Measurements from ENCODE around the gene TNS2.

The TNS2 gene

DNA sequence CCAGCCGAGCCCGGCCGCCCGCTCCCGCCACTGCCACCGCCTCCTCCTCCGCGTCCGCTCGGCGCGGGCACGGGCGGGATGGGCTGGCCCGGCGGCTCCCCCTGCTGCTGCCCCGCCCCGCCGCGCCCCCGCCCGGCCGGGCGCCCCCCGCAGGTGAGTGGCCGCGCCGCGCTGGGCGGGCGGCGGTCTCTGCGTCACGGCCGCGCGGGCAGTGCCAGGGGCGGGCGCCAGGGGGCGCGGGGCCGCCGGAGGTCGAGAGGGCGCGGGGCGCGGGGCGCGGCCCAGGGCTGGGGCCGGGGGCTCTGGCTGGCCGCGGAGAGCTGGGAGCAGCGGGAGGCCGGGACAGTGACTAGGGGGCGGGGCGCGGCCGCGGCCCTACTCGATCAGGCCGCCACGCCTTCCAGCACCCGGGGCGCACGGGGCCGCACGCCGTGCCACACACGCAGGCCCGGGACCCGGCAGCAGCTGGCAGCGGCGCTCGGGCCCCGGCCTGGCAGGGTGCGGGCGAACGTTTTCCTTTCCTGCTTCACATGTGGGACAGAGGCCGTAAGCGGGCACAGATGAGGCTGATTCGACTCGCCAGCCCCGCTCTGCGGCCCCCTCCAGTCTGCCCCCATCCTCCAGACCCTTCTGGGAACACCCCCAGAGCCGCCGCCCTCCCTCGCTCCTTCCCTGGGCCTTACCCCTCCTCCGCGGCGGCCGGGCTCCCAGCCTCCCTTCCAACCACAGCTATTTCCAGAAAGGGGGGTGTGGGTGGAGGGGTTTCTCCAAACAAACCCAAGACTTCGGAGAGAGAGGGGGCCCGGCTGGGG, 2.4 kb upstream of the TNS2 start:
- H3K9me3 ChIP-seq: no peaks in the 10 kb centered on the region
- peak; percentile 52 to 78 for DNase-seq (ENCODE audit: low spot score in 2 of 2)
- peak overlapping the region; percentile 11 for H3K4me3 ChIP-seq
- no peaks in the 10 kb centered on the region for H3K27me3 ChIP-seq (ENCODE audit: low read depth)
- peaks cover 6% of the 10 kb centered on the region; the same call in 1 of the 2 replicates for H3K36me3 ChIP-seq (replicated peaks)
- peaks cover 30% of the 10 kb centered on the region for H3K4me1 ChIP-seq
- in situ Hi-C loops (cut with MboI; ENCODE audit: low sequenced_read_pairs): no loop called here

DNA sequence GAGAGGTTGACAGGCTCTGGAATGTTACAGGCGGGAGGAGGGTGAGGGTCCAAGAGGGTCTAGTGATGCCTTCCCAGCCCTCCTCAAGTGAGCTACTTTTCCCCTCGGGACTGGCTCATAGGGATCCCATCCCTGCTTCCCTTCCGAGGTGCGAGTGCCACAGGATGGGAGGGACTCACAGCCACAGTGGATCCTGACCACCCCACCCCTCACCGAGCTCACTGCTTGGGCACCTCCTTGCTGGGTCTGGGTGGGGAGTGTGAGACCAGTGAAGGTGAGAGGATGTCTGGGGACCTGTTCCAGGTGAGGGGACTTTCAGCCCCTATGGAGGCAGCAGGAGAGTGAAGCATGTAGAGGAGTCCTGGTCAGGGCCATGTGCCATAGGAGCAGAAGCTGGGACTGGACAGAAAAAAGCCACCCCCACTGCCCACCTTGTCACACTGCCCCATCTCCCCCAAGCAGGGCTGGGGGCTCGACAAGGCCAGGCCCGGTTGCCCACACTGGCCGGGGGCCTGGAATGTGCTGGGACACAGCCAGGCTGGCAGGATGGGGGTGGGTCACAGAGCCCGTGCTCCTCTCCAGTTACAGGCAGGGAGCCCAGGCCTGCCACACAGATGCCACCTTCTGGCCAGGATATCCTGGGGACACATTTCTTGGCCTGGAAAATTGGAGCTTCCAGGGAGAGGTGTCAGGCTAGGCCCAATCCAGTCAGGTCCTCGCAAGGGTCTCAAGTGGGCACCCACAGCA, 1.7 kb upstream of the TNS2 start:
- in situ Hi-C loops (cut with MboI; ENCODE audit: low sequenced_read_pairs): no loop called here
- Histone ChIP-seq H3K9me3 (no peaks in the 10 kb centered on the region), H3K4me3 (peak overlapping the region; percentile 11; the same call in 1 of the 2 replicates), H3K27me3 (ENCODE audit: low read depth) (no peaks in the 10 kb centered on the region), H3K36me3 (replicated peaks) (no peaks in the 10 kb centered on the region), H3K4me1 (peaks cover 30% of the 10 kb centered on the region)
- DNase-seq (ENCODE audit: low spot score in 2 of 2): no peak

DNA sequence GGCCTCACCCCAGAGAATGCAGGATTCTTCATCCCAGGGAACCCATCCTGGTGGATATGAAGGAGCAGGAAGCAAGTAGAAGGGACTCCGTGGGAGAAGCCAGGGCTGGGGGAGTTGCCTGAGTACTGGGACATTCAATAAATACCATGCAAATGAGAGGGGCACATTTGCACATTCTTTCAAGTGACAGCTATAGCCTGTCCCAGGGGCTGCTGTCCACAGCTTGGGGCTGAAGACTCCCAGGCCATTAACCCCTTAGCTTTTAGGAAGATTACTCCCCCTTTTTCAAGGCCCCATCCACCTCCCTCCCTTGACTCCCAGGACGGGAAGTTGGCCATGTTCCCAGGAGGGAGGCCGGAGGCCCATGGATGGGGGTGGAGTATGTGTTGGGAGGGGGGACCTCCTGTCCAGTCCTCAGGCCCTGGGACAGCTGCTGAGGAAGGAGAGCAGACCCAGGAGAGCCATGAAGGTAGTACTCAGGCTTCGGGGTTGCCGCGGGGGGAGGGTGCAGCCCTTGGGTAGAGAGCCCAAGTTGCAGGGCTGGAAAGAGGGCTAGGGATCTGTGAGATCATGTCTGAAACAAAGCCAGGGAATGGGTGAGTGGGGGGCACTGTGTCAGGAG, 974 bp upstream of the TNS2 start:
- no peaks in the 10 kb centered on the region for H3K9me3 ChIP-seq
- H3K4me1 ChIP-seq: peaks cover 30% of the 10 kb centered on the region
- no peaks in the 10 kb centered on the region for H3K36me3 ChIP-seq (replicated peaks)
- H3K27me3 ChIP-seq (ENCODE audit: low read depth): no peaks in the 10 kb centered on the region
- in situ Hi-C loops (cut with MboI; ENCODE audit: low sequenced_read_pairs): no loop called here
- no peak overlapping the region for H3K4me3 ChIP-seq
- DNase-seq (ENCODE audit: low spot score in 2 of 2): peak; percentile 55 to 66

DNA sequence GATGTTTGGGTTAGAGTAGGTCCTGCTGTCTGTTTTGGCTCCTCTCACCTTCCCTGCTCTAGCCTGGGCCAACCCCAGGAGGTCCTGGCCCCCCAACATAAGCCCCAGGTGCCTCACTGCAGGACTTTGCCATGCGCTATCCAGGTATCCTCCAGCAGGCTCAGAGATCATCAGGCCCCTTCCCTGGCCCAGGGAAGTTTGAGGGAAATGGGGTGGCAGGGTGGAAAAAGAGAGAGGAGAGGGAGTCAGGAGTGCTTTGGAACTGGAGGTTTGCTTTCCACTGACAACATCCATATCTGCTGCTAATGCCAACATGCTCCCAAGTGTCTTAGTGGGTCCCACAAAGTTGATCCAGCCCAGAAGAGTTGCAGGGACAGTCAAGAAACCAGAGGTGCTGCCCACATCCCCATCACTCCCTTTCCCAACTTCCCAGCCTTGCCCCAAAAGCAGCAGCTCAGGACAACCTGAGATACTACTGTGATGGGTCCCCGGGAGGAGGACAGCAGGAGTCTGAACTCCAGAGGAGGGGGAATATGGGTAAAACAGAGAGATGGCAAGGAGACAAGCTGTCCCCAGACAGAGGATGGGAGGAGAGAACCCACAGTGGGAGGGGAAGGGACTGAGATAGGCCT, 677 bp downstream of the TNS2 start:
- Histone ChIP-seq H3K27me3 (ENCODE audit: low read depth) (no peaks in the 10 kb centered on the region), H3K9me3 (no peaks in the 10 kb centered on the region), H3K4me1 (peaks cover 30% of the 10 kb centered on the region), H3K4me3 (no peak overlapping the region), H3K36me3 (replicated peaks) (no peaks in the 10 kb centered on the region)
- DNase-seq (ENCODE audit: low spot score in 2 of 2): no peak
- in situ Hi-C loops (cut with MboI; ENCODE audit: low sequenced_read_pairs): no loop called here

DNA sequence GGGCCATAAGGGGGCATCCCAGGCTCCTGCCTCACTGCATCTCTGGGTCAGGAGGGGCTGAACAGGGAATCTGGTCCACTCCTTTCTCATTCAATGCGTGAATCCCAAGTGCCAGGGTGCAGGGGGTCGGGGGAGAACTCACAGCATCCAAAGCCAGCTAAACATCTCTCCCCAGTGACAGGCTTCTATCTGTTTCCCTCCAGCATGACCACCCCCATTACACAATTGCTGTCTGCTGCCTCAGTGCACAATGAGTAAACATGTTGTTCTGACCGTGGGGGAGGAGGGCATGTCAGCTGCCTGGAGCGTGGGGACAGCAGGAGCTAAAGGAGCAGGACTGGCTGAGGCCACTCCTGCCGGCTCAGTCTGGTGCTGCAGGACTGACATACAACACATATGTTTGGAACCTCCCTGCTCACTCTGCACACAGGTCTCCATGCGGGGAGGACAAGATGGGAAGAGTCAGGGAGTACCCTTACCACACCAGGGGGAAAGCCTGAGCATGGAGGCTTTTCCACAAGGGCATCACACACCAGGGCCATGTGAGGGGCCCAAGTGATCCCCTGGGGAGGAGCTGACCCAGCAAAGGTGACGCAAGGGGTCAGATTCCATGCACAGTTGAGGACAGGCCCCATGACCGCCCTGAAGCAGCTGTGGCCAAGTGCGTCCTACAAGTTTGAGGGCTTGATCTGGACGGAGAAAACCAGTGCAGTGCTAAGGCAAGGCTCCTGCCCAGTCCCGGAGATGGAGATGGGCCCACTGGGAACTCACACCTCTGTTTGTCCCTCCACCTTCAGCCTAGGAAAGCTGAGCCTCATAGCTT, 1.4 kb downstream of the TNS2 start:
- H3K27me3 ChIP-seq (ENCODE audit: low read depth): no peaks in the 10 kb centered on the region
- H3K4me1 ChIP-seq: peaks cover 26% of the 10 kb centered on the region
- no peaks in the 10 kb centered on the region for H3K9me3 ChIP-seq
- H3K36me3 ChIP-seq (replicated peaks): no peaks in the 10 kb centered on the region
- H3K4me3 ChIP-seq: no peak overlapping the region
- no peak for DNase-seq (ENCODE audit: low spot score in 2 of 2)
- in situ Hi-C loops (cut with MboI; ENCODE audit: low sequenced_read_pairs): no loop called here

DNA sequence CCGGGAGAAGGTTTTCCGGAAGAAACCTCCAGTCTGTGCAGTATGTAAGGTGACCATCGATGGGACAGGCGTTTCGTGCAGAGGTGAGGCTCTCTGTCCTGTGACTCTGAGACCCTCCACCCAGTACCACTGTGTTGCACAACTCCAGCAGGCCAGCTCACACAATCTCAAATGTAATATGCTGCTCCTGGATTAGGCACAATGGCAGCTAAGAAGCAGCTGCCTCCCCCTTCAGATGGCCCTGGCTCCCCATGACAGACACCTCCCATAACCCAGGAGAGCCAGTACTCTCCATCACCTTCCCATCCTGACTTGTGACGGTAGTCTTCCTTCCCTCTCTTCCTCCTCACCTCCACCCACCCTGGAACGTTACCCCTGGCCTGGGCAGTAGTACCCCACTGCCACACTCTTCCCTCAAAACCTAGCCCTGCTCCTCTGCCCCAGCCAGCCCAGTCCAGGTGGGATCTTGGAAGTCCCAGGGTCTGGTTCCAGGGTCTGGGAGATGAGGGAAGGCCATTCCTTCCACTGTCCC, 2.1 kb downstream of the TNS2 start:
- H3K9me3 ChIP-seq: no peaks in the 10 kb centered on the region
- no peak overlapping the region for H3K4me3 ChIP-seq
- peaks cover 23% of the 10 kb centered on the region for H3K4me1 ChIP-seq
- DNase-seq (ENCODE audit: low spot score in 2 of 2): no peak
- in situ Hi-C loops (cut with MboI; ENCODE audit: low sequenced_read_pairs): no loop called here
- H3K36me3 ChIP-seq (replicated peaks): no peaks in the 10 kb centered on the region
- no peaks in the 10 kb centered on the region for H3K27me3 ChIP-seq (ENCODE audit: low read depth)

DNA sequence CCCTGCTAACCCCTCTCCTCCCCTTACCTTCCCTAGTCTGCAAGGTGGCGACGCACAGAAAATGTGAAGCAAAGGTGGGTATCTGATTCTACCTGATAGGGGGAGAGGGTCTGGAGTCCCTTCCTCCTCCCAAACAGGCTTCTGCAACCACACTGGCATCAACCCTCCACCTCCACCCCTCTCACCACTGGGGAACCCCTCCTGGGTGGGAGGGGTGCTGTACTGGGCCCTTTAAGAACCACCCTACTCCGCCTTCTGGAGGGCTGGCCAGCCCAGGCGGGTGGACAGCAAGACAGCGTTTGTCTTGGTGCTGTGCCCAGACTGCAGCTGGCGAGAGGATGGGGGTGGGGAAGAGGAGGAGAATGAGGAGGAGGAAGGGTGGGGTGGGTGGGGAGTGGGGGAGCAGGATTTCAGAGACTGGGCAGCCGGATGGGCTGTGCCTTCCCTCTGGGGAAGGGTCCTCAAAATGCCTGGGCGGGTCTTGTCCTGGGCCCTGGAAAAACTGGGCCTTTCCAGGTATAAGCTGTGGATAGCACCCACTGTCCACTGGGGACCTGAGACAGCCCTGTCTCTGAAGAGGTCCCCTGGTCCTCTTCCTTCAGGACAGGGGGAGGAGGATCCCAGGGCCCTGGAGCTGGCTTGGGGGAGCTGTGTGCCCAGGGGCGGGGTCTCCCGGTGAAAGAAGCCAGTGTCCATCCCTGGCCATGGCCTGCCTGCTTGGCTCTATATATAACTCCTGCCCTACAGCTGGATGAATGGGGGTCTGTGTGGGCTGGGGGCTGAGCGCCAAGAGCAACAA, 2.8 kb downstream of the TNS2 start:
- Histone ChIP-seq H3K4me3 (no peak overlapping the region), H3K36me3 (replicated peaks) (no peaks in the 10 kb centered on the region), H3K27me3 (ENCODE audit: low read depth) (no peaks in the 10 kb centered on the region), H3K9me3 (no peaks in the 10 kb centered on the region), H3K4me1 (peaks cover 21% of the 10 kb centered on the region)
- no peak for DNase-seq (ENCODE audit: low spot score in 2 of 2)
- in situ Hi-C loops (cut with MboI; ENCODE audit: low sequenced_read_pairs): no loop called here

DNA sequence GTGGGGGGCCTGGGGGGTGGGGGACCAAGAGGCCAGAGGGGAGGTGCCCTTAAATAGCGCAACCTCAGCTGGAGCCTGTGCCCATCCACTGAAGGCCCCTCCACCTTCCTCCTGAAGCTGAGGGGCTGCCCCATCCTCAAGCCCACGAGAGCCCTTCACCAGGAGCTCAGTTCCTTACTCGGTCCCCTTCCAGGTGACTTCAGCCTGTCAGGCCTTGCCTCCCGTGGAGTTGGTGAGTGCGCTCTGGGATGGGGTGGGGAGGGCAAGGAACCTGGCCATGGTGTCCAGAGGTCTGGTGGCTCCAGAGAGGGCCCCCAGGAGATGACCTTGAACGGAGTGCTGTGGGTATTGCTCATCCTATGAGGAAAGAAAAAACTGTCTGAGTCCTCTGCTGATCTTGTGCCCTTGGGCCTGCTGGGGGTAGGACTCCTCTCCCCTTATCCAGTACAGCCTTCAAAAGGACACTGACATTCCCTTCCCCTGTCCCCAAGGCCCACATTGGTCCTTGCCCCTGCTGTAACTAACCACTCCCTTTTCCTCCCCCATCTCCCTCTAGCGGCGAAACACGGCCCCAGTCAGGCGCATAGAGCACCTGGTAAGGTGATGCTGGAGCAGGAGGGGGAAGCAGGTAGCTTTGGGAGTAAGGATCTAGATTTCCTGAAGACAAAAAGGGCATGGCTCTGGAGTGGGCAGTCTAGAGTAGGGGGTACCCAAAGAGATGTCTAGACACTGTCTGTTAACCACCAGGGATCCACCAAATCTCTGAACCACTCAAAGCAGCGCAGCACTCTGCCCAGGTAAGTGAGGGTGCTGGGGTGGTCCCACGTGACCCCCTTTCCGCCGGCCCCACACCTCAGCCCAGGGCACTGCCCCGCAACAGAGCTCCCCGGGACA, 3.6 kb downstream of the TNS2 start:
- peak in 1 of 2 experiments; percentile 72 for DNase-seq (ENCODE audit: low spot score in 2 of 2)
- in situ Hi-C loops (cut with MboI; ENCODE audit: low sequenced_read_pairs): no loop called here
- no peaks in the 10 kb centered on the region for H3K27me3 ChIP-seq (ENCODE audit: low read depth)
- H3K4me1 ChIP-seq: peaks cover 13% of the 10 kb centered on the region
- H3K9me3 ChIP-seq: no peaks in the 10 kb centered on the region
- peak overlapping the region; percentile 81 for H3K4me3 ChIP-seq
- no peaks in the 10 kb centered on the region for H3K36me3 ChIP-seq (replicated peaks)

DNA sequence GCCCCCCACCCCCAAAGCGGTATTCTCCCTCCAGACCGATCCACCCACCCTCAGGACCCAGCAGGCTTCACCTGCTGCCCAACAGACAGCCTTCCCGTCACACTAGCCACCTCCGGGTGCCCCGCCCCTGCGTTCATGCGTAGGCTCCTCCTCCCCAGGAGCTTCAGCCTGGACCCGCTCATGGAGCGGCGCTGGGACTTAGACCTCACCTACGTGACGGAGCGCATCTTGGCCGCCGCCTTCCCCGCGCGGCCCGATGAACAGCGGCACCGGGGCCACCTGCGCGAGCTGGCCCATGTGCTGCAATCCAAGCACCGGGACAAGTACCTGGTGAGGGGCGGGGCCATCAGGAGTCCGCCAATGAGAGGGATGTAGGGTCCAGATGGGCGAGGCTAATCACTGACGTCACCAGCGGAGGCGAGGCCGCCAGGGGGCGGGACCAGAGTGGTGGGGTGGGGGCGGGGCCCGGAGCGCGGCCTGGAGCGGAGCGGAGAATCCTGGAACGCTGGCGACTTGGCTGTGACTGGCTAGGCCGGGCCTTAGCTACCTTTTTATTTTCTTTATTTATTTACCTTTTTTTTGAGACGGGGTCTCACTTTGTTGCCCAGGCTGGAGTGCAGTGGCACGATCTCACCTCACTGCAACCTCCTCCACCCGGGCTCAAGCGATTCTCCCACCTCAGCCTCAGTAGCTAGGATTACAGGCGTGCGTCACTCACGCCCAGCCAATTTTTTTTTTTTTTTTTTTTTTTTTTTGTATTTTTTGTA, 4.4 kb downstream of the TNS2 start:
- Histone ChIP-seq H3K9me3 (no peaks in the 10 kb centered on the region), H3K4me1 (peaks cover 5% of the 10 kb centered on the region), H3K36me3 (replicated peaks) (no peaks in the 10 kb centered on the region), H3K27me3 (ENCODE audit: low read depth) (peaks cover 2% of the 10 kb centered on the region; the same call in 1 of the 2 replicates), H3K4me3 (peak overlapping the region; percentile 81)
- in situ Hi-C loops (cut with MboI; ENCODE audit: low sequenced_read_pairs): no loop called here
- DNase-seq (ENCODE audit: low spot score in 2 of 2): peak; percentile 91 to 98

DNA sequence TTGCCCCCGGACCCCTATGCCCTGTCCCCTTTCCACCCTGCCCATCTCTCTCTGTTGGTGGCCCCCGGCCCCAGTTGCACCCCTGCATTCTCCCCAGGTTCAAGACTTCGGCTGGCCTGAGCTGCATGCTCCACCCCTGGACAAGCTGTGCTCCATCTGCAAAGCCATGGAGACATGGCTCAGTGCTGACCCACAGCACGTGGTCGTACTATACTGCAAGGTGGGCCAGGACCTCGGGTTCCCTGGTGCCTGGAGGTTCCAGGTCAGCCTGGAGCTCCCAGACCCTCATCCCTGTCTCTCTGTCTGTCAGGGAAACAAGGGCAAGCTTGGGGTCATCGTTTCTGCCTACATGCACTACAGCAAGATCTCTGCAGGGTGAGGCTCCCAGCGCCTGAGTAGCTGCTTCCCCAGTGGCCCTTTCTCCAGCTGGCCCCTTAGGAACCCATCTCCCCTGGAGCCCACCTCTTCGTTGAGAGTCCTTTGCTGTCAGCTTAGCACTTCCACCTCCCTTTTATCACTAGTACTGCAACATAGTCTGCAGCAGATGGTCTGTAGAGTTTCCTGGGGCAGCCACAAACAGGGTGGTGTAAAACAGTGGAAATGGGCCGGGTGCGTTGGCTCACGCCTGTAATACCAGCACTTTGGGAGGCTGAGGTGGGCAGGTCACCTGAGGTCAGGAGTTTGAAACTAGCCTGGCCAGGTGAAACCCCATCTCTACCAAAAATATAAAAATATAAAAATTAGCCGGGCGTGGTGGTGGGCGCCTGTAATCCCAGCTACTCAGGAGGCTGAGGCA, 5.8 kb downstream of the TNS2 start:
- no peaks in the 10 kb centered on the region for H3K9me3 ChIP-seq
- no peaks in the 10 kb centered on the region for H3K4me1 ChIP-seq
- H3K36me3 ChIP-seq (replicated peaks): no peaks in the 10 kb centered on the region
- no peak overlapping the region for H3K4me3 ChIP-seq
- no peak for DNase-seq (ENCODE audit: low spot score in 2 of 2)
- peaks cover 12% of the 10 kb centered on the region; the same call in 1 of the 2 replicates for H3K27me3 ChIP-seq (ENCODE audit: low read depth)
- in situ Hi-C loops (cut with MboI; ENCODE audit: low sequenced_read_pairs): no loop called here

All from HAP-1 (cell line).